Stimulated activated CD8-positive, alpha-beta memory T cell treated with anti-CD3 and anti-CD28 coated beads, Interleukin-12 subunit alpha, Interleukin-12 subunit beta, amount 100 ng/mL, for 24 hours (primary cell): Measurements from ENCODE around the gene COL25A1.

Experiments used
- DNase-seq: peaks from one replicate; pipeline ENCODE4 v3.0.0-alpha.2; 2020; ENCODE audit errors: extremely low read depth

The COL25A1 gene

GRCh38 chr4:108820492-108821350 is 481.7 kb downstream of the COL25A1 start:
- no peak for DNase-seq

- DNase-seq, result no peak
Measured at GRCh38 chr4:108814326-108814725, 488.1 kb downstream of the COL25A1 start.

GRCh38 chr4:108813261-108813660 is 489.2 kb downstream of the COL25A1 start:
- DNase-seq, result no peak

GRCh38 chr4:108811486-108811885 is 491.0 kb downstream of the COL25A1 start:
- no peak for DNase-seq

- no peak for DNase-seq
Measured at GRCh38 chr4:108810087-108810486, 492.4 kb downstream of the COL25A1 start.

- DNase-seq, result no peak
Measured at GRCh38 chr4:108804648-108805273, 497.7 kb downstream of the COL25A1 start.

- no peak for DNase-seq
Measured at GRCh38 chr4:108799306-108799705, 503.2 kb downstream of the COL25A1 start.

- no peak for DNase-seq
Measured at GRCh38 chr4:108796173-108796572, 506.3 kb downstream of the COL25A1 start.

- DNase-seq, result no peak
Measured at GRCh38 chr4:108795733-108796132, 506.7 kb downstream of the COL25A1 start.

- DNase-seq, result no peak
Measured at GRCh38 chr4:108794136-108794535, 508.3 kb downstream of the COL25A1 start.

GRCh38 chr4:108793415-108793814 is 509.0 kb downstream of the COL25A1 start:
- no peak for DNase-seq

- no peak for DNase-seq
Measured at GRCh38 chr4:108788731-108789130, 513.7 kb downstream of the COL25A1 start.

- no peak for DNase-seq
Measured at GRCh38 chr4:108787724-108788123, 514.7 kb downstream of the COL25A1 start.

- no peak for DNase-seq
Measured at GRCh38 chr4:108787106-108787505, 515.4 kb downstream of the COL25A1 start.

GRCh38 chr4:108786351-108786750 is 516.1 kb downstream of the COL25A1 start:
- DNase-seq, result no peak

- no peak for DNase-seq
Measured at GRCh38 chr4:108783665-108784463, 518.6 kb downstream of the COL25A1 start.

- no peak for DNase-seq
Measured at GRCh38 chr4:108779958-108780357, 522.5 kb downstream of the COL25A1 start.

GRCh38 chr4:108777388-108777787 is 525.1 kb downstream of the COL25A1 start:
- no peak for DNase-seq

- DNase-seq, result no peak
Measured at GRCh38 chr4:108775921-108776320, 526.5 kb downstream of the COL25A1 start.

- DNase-seq, result no peak
Measured at GRCh38 chr4:108774809-108775530, 527.5 kb downstream of the COL25A1 start.

- DNase-seq, result no peak
Measured at GRCh38 chr4:108772402-108772801, 530.1 kb downstream of the COL25A1 start.

- DNase-seq, result no peak
Measured at GRCh38 chr4:108766058-108766457, 536.4 kb downstream of the COL25A1 start.
